C4-2B (cell line): ENCODE data around the gene PCNX1.

Source experiments
- ZFX ChIP-seq: fragments of 450-650 bp; IDR thresholded peaks from 2 replicates; pipeline ENCODE4 v1.6.1; 2017
- TF ChIP-seq, protein P1 (sequence below): fragments of 450-650 bp; conservative IDR thresholded peaks from 2 replicates; pipeline ENCODE4 v1.5.1; 2017; ENCODE audit warnings: mild to moderate bottlenecking

- TF ChIP-seq, protein P1, sequence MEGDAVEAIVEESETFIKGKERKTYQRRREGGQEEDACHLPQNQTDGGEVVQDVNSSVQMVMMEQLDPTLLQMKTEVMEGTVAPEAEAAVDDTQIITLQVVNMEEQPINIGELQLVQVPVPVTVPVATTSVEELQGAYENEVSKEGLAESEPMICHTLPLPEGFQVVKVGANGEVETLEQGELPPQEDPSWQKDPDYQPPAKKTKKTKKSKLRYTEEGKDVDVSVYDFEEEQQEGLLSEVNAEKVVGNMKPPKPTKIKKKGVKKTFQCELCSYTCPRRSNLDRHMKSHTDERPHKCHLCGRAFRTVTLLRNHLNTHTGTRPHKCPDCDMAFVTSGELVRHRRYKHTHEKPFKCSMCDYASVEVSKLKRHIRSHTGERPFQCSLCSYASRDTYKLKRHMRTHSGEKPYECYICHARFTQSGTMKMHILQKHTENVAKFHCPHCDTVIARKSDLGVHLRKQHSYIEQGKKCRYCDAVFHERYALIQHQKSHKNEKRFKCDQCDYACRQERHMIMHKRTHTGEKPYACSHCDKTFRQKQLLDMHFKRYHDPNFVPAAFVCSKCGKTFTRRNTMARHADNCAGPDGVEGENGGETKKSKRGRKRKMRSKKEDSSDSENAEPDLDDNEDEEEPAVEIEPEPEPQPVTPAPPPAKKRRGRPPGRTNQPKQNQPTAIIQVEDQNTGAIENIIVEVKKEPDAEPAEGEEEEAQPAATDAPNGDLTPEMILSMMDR: peak; percentile 76
- TF ChIP-seq ZFX: no peak
These were observed 143.1 kb downstream of the PCNX1 start for GRCh38 chr14:71050227-71050823.
